NCI-H2107 treated with DMSO at 0.1 percent for 48 hours (cell line): ENCODE data around the gene LYPD6B.

ENCODE experiments used
- DNase-seq: peaks from one replicate; lab custom pipeline; 2025; ENCODE audit not compliant: unreplicated experiment; lab: John Stamatoyannopoulos, UW

LYPD6B gene, protein sequence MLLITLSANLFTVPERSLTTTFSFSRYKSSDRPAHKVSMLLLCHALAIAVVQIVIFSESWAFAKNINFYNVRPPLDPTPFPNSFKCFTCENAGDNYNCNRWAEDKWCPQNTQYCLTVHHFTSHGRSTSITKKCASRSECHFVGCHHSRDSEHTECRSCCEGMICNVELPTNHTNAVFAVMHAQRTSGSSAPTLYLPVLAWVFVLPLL

DNA sequence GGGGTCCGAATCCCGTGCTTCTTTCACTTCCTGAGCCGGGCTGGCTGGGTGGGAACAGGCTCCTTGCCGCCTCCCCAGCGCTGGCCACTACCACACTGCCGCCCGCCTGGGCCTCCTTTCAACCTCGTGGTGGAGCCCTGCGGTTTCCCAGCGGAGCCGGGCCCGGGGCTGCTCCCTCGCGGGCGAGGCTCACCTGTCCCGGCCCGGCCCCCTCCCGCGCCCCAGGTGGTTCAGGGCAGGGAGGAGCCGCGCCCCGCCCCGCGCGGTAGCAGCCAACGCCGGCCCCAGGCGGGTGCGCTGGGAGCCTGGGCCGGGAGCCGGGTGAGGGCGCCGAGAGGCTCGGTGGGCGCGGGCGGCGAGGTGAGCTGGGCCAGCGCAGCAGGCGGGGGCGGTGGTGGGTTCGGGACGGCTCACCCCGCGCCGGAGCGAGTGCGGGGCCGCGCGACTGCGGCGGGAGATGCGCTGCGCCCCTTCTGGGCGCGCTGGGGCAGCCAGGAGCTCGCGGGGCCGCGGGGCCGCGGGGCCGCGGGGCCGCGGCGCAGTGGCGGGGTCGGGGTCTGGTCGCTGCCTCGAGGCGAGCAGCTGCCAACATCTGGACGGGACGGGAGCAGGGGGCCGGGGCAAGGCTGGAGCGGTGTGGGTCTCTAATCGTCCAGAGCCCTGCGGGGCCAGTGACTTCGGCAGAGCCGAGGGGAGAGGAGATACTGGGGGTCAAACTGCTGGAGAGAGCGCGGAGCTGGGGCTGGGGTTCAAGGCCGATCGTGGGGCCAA is at the start of gene LYPD6B:
Gene LYPD6B, plus strand, starts transcription at position 258 of the 771 bp plus-strand sequence. CDS start 92,250 bp downstream, outside the sequence.
- DNase-seq, result peak; percentile 22

DNA sequence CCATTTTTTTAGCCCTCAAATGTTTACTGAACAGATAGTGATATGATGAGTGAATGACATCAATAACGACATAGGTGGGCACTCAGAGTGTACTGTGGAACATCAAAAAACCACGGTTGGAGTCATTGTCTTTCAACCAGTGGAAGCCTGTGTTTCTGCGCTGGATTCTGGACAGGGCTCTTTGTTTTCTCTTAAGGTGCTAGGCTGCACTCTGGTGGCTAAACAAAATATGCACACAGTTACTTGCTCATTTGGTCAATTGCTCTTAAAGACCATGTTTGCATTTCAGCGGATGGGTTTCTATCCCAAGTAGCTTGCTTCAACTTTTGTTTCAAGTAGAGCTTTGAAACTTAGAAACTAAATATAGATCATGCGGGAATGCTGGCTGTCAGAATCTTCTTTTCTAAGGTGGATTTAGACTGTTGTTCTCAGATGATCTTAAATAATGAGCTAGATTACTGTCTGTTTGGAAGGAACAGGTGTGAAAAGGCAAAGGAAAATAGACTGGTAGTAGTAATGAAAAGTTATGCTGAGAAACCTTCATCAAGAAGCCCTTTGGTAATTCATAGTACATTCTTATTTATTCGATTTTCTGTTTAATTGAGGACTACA is 48.5 kb upstream of the LYPD6B start:
- DNase-seq, result peak; percentile 48

DNA sequence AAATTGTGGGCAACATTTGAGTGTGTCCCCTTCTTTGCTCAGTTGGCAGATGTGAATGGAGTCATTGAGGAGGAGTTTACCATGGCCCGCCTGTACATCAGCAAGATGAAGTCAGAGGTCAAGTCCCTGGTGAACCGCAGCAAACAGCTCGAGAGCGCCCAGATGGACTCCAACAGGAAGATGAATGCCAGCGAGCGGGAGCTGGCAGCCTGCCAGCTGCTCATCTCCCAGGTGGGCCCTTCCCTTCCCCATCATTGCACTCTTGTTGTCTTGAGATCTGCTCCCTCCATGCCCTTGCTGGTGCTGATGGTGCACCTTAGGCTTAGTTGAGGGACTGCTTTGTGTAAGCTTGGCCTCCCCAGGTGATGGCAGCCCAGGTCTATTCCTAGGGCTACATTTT is 47.5 kb upstream of the LYPD6B start:
- DNase-seq, result no peak

DNA sequence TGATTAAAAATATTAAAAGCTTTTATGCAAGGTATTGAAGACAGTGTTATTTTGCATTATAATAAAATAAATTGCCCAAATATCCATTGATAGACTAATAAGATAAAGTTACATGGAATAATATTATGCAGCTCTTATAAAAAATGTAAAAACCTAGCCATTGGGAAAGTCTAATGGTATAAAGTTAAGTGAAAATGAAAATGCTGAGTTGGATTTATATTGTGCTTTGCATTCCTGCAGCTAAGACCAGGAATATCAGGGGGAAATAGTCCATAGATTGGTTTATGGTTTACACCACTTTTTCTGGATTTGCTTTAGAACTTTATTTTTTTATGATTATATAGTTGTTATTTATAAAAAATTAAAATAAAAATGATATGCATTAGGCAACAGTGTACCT is 46.1 kb upstream of the LYPD6B start:
- no peak for DNase-seq

DNA sequence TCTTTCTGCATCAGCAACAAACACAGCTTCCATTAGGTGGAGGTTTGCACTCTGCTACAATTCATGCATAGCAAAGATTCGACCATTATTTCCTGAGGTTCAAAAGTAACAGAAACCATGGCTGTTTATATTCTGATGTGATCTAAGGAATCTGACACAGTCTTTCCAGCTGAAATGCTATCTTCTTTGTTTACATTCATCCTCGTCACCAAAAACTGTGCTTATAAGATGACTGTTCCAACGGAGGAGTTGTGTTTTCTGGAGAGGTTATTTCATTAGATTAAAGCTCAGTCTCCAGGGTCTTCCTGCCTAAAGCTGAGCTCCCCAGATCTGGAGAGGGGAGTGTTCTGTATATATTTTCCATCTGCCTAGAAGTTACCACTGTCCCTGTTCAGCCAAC is 45.1 kb upstream of the LYPD6B start:
- DNase-seq, result no peak

DNA sequence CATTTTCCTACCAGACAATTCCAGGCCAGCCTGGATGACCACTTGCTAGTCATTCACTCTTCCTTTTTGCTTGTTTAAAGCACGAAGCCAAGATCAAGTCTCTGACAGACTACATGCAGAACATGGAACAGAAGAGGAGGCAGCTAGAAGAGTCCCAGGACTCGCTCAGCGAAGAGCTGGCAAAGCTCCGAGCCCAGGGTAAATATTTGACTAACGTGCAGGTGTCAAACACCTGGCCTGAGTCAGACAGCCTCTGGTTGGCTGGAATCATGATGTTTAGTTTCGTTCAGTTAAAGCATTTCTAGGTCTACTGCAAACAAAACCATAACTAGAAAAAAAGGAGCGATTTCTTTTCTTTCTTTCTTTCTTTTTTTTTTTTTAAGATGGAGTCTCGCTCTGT is 44.2 kb upstream of the LYPD6B start:
- DNase-seq, result peak; percentile 12

DNA sequence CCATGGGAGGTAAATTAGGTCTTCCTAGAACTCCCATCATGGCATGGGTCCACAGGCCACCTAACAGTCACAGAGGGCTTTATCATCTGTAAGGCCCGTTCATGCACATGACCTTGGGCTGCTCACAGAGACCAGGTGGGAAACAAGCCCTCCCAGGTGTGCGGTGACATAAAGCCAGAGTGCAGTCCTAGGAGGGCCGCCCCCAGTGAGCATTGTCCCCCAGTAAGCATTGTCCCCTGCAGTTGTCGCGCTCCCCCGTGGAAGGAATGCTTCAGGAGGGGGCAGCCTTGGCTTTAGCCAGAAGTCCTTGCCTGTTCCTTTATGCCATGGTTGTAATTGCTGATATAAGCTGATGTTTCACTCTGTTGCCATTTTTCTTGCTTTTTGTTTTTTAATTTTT is 41.7 kb upstream of the LYPD6B start:
- DNase-seq, result no peak

DNA sequence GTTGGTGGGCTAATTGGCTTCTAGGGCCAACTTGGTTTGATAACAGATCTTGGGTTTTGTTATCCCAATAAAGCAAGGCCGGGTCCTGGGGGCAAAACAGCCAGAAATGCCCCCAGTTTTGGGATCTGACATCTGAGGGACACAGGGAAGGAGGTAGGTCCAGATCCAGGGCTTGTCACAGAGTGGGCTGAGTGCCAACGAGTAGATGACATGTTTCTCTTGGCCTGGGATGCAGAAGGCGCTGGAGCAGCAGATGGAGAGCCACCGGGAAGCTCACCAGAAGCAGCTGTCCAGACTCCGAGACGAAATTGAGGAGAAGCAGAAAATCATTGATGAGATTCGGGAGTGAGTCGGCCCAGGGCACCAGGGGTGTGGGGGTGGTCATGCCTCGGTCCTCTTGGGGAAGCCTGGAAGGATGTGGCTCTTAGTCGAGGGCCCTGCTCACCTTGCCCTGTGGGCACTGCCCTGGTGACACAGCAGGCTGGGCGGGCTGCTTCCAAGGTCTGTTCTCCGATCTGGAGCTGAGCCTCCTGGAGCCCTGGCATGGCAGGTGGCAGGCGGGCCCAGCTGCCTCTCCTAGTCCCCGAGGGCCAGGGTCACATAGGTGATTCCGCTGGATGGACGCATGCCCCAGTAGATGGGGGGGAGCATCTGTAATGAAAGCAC is 40.2 kb upstream of the LYPD6B start:
- no peak for DNase-seq

DNA sequence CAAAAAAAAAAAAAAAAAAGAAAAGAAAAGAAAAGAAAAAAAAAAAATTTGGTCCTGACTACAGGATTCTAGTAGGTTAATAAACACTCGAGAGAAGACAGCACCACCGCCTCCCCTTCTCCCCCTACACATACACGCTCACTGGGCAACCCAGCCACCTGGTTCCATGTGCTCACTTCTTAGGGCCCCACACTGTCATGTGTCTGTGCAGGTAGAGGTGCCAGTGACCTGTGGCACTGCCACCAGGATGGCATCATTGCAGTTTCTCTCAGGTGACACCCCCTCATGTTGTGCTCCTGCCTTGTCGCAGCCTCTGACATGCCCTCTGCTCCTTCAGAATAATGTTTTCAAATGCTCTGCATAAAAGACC is 39.7 kb upstream of the LYPD6B start:
- DNase-seq, result no peak

DNA sequence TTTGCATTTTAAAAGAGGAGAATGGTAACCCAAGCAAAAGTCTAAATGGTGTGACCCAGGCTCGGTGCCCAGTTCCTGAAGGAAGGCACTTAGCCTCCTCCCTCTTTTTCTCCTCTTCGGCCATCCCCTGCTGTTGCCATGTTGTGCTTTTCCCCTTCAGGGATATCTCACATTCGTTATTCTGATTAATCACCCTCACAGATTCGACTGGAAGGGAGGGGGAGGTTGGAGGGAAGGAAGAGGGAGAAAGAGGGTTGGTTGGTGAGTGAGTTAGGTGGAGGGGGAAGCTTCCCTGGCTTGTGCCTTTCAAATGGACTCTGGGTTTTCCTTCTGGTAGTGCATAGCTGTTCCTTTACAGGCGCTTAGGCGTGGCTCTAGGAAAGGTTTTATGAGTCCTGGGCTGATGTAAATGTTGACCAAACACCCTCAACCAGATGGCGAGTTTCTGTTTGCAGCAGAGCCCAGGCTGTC is 39.0 kb upstream of the LYPD6B start:
- DNase-seq, result no peak

DNA sequence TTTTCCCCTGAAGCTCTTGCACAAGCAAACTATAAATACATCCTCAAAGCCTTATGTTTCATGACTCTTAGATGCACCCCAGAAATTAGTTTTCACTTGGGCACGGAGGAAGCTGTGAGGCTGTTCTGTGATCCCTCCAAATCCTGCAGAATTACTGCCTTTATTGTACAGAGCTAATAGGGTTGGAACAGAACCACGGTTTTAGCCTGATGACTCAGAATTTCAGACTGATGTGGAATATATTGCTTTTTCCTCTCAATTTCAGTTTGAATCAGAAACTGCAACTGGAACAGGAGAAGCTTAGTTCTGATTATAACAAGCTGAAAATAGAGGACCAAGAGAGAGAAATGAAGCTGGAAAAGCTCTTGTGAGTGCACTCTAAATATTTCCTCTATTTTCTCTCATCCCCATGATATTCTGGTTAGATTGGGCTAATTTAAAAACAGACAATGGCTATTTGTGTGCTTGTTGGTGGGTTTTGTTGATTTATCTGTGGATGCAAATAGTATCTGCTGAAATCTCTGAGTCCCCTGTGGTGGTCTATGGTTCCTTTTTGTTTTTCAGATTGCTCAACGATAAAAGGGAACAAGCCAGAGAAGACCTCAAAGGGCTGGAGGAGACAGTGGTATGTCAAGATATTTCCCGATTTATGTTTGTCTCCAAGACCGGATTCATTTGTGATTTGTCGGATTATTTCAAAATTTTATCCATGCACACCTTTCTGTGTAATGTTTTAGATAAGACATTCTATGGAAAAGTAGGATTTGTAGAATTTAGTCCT is 38.2 kb upstream of the LYPD6B start:
- DNase-seq, result no peak

DNA sequence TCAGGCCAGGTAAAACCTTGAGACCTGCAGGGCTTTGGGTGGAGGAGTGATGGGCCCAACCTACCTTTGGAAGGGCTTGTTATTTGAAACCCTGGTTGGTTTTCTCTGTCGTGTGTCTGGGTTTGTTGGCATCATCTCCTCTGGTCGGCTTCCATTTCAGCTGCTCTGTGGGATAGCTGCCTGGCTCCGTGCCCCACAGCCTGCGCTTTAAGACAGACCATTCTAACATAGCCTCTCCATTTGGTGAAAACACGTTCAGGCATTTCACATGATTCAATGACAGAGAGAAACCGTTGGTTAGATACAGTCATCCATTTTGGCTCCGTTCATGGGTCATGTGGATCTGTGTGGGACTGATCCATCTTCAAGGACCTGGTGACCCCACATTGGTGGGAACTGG is 37.0 kb upstream of the LYPD6B start:
- DNase-seq, result peak; percentile 26

DNA sequence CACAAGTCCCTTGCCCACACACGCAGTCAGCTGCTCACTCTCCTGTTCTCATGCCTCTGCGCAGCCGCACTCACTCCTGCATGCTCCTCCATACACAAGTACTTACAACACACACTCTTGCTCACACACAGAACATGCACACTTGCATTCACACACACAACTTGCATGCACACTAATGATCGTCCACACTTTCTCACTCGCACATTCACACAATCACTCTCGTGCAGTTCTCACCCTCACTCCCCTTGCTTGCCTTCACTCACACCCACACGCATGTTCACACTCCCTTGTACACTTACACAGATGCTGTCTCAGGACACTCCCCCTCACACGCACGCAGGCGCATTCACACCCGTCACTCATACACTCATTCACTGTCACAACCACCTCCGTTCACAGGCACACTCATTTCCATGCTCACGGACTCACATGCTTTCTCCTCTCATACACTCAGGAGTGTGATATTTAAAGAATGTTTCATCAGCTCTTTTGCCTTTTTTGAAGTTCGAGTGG is 36.1 kb upstream of the LYPD6B start:
- no peak for DNase-seq

DNA sequence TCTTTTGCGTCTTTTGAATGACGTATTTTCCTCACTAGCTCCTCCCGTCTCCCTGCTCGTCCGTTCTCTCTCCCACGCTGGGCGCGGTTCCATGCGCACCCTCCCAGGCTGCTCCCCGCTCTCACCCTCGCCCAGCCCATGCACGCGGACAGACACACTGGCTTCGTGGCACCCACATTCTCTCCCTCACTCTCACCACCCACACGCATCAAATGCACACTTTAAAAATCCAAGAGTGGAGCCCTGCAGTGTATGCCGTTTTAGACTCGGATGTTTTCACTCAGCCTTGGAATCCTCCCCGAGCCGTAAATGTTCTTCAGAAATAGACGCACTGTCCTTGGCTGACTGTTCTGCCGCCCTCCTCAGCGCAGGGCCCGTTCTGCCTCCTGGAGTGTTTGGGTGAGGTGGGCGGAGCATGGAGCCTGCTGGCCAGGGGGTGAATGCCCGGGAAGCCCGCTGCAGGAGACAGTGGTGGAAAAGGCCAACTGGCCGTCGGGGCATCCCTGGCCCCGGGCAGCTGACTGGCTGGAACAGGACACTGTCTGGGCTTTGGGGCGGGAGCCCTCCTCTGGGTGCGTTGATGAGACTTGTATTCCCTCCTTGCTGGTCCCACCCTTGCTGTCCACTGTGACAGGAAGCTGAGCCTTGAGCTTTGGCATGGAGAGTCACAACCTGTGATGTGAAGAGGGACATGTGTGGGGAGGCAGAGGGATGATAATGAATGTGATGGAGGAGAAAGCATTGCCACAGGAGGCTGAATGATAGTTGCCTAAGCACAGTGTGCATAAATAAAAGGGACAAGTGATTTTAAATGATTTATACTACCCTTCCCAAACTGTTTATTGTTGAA is 35.4 kb upstream of the LYPD6B start:
- no peak for DNase-seq

DNA sequence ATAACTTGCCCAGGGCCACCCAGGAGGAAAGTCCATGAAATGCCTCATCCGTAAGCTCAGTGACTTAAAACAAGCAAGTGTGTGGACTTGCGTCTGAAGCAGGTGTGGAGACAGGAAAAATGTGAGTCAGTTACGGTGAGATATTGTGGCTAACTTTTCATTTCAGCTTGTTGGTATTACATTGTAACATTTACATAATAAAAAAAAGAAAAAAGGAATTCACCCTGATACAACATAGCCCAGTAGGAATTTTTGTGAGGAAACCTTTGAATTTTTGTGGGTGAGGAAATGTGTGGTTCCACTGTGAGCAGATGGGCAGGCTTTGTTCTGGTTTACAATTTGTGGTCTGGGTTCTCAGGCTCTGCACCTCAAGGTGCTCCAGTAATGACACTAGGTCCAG is 33.7 kb upstream of the LYPD6B start:
- DNase-seq, result no peak

DNA sequence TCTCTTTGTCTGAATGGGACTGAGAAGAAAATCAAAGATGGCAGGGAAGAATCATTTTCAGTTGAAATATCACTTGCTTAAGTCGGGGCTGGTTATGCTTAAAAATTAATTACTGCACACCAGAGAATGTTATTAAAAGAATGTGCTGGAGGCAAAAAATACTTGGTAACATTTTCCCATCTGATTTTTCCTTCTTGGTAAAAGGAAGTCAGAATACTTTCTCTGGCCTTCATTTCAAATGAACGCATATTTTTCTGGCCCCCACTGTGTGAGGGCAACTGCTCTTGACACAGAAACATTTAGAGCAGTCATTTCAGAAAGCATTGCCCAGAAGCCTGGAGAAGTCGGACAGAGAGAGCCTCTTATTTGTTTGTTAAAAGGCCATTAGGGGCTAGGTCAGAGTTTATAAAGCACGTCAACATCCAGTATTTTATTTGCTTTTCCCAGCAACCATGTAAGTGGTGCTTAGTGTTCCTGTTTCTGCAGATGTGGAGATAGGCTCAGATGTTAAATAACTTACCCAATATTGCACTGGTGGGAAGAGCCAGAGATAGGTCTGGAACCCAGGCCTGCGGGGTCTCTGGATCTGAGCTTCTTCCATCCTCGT is 32.9 kb upstream of the LYPD6B start:
- no peak for DNase-seq

DNA sequence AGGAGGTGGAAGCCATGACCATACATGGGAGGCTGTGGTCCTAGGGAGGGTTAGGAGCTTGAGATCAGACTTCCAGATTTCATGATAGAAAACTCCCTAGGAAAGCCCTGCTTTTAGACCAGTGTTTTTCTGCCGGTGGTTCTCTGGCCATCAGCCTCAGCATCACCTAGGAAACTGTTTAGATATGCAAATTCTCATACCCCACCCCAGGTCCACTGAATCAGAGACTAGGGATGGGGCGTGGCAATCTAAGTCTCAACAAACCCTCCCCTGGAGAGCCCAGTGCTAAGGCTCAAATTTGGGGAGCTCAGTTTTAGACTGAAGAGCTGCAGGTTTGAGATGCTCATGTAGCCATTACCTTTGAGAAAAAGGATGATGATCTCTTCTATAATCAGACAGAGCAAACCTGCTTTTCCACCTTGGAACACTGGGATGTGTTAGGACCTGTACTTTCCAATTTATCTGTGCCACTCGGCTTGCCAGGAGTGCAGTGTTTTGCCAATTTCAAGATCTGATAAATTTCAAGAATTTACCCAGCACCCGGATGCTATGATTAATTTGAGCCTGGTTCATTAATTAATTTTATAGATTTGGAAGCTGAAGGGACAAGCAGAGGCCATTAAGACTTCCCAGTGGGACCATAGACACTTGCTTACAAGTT is 31.5 kb upstream of the LYPD6B start:
- DNase-seq, result no peak

DNA sequence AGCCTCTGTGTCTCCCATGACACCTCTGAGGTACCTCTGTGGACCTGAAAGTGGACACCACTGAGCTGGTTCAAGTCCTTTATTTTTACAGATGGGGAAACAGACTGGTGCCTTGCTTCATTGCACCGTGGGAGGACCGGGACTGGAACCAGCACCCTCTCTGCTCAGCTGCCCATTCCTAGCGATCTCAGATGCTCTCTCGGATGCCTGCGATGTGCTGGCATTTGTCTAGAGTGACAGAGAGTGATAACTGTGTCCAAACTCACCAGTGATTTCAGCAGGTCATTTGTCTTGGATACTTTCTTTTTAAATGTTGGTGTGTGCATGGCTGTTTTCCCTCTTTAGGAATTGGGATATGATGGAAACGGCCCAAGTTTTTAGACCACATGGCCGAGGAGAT is 30.1 kb upstream of the LYPD6B start:
- DNase-seq, result no peak
